ENCODE results near the gene BCL2L11.

The BCL2L11 gene

DNA sequence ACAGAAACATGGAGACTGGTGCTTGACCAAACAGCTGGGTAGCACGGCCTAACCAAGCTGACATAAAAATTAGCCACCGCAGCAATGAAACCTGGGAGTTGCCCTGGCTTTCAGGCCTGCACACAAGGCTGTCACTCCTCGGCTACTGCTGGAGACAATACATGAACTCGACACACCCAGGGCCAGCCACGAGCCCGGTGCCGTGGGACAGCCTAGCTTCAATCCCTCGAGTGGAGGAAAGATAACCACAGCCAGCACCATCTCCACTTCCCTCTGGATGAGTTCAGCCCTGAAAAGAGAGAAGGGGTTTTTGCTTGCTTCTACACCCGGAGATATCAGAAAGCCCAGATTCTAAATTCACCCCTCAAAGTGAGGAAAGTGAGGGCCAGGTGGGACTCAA is 78.0 kb downstream of the BCL2L11 start:
- DNase-seq: no peak

DNA sequence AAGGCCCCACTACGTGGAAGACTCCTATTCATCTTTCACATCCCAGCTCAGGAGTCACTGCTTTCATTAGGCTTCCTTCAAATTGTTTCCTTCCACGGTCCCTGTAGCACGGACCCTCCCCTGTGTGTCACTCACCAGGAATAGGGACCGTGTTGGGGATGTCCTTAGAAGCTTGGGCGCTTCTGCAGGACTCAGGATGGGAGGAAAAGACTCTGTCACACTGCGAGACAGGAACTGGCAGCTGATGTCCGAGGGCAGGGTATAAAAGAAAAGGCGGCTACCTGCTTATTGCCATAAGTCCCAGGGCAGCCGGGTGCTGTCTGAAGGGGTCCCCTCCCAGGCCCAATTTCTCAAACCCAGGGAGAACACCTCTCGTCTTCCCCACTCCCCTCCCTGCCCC is 79.1 kb downstream of the BCL2L11 start:
- DNase-seq: no peak

DNA sequence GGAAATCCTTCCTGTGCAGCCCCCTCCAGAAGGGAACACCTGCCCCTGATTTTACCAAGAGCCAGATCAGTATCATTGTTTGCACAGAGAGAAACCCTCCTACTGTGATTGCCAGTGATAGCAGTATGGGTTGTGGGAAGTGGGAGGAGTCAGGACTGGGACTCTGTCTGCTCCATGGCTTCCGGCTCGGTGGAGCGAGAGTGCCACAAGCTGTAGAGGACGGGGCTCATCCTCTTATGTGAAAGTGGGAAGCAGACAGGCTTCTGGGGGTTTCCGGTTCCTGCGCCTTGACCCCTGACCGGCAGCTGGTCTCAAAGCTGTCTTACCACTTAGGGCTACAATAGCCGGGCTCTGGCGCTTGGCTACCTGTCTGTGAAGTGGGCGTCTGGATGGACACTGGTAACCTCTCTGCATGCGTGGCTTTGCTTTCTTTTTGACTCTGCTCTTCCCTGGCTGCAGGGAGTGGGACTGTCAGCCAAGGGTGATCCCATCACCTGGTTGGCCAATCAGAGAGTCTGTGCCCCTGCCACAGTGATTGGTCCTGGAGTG is 79.7 kb downstream of the BCL2L11 start:
- DNase-seq: no peak

DNA sequence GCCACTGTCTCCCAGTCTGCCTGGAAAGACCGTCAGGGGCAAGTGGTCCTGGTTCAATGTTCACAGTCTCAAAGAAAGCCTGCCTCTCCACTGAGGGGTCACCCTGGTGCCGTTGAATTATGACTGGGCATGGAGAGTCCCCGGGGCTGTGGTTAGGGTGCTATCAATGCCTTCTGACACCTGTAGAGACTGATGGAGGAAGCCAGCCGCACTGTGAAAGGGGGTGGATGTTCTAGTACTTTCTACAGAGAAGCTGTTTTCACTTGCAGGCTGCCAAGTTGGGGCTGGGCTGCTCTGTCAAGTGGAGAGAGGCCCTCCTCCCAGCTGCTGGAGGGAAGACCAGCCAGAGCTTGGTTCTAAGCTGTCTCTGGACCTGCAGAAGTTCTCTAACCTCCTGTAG is 80.5 kb downstream of the BCL2L11 start:
- DNase-seq: no peak

DNA sequence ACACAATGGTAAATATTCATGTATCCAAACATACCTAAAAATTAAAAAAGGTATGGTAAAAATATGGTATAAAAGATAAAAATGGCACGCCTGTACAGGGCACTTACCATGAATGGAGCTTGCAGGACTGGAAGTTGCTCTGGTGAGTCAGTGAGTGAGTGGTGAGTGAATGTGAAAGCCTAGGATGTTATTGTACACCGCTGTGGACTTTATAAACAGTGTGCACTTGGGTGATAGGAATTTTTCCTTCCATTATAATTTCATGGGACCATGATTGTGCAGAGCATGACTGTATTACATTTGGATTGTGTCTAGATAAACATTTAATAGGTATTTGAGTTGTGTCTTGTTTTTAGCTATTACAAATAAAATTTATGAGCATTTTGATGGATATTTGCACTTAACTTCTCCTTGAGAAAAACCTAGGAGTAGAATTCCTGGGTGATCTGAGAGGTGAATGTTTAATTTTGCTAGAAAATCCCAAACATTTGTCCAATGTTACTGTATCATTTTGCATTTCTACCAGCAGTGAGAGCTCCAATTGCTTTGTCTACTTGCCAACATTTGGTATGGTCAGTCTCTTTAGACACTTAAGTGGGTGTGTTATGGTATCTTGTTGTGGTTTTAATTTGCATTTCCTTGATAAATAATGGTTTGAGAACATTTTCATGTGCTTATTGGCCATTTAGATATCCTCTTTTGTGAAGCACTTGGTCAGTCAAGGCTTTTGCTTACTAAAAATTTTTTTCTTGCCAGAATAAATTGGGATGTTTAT is 81.7 kb downstream of the BCL2L11 start:
- no peak for DNase-seq

DNA sequence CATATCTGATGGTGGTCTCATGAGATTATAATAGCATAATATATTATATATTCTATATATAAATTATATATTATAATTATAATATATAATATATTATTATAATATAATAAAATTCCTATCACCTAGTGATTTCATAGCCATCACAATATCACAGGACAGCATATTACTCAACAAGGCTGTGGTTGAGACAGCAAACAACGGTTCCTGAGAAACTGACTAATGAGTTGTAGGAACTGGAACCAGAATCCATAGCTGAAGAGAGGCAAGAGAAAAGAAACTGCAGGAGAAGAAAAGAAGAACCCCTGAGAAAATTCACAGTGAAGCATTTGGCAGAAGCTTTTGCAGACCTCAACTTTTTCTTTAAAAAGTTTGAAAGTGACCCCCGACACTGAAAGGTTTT is 84.0 kb downstream of the BCL2L11 start:
- no peak for DNase-seq

DNA sequence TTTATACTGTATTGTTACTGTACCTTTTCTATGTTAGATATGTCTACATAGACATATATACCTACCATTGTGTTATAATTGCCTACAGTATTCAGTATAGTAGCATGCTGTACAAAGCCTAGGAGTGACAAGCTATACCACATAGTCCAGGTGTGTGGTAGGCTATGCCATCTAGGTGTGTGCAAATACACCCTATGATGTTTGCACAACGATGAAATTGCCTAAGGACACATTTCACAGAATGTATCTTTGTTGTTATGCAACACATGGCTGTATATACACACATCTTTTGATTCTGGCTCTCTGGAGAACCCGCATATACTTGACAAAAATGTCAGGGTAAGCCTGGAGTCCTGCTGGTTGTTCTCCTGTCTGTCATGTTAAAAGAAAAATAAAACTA is 85.1 kb downstream of the BCL2L11 start:
- no peak for DNase-seq

DNA sequence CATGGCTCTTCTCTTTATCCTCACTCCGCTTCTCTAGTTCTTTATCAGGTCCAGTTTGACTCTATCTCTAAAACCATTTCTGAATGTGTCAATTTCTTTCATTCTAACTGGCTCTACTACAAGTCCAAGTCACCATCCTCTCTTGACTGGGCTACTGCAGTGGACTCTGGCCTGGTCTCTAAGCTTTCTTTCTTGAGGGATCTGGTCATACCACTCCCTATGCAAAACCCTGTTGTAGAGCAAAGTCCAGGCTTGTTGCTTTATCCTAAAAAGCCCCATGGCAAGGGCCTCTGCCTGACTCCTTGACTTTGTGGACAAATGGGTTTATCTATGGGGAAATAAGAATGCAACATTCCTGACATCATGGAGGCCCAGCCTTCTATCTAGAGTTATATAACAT is 87.1 kb downstream of the BCL2L11 start:
- no peak for DNase-seq

DNA sequence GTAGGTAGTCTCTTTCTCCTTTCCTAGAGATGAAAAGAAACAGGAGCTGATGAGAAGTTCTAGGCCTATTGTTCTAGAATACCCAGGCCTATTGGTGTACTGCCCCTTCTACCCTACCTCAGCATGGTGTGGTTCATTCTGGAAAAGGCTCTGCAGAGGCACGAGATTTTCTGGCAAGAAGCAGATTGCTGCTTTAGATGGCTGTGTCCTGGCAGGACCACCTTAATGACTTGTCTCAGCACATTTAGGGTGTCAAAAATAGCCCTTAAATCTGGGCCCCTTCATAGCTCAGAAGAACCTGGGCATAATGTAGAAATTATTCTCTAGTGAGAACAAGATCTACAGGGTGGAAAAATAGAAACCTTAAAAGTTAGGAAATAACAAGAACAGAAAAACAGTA is 87.9 kb downstream of the BCL2L11 start:
- DNase-seq: no peak

DNA sequence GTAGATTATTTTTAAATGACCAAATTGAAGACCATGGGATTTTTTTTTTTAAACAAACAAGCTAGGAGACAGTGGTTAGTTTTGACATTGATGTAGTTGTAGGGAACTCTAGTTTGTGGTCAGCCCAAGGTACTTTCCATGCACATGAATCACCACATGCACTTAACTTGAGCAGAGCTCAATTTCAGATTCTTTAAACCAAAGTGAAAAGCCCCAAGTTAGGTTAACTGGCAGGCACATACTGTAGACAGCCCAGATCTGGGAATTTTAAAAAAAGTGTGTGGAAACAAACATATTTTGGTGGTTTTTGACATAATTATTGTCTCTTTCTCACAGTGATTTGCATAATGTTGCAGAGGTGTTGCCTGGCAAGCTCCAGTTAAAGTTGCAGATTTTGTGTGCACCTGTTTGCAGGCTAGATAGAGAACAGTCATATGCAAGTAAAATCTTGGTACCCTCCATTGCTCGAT is 88.4 kb downstream of the BCL2L11 start:
- DNase-seq: no peak

DNA sequence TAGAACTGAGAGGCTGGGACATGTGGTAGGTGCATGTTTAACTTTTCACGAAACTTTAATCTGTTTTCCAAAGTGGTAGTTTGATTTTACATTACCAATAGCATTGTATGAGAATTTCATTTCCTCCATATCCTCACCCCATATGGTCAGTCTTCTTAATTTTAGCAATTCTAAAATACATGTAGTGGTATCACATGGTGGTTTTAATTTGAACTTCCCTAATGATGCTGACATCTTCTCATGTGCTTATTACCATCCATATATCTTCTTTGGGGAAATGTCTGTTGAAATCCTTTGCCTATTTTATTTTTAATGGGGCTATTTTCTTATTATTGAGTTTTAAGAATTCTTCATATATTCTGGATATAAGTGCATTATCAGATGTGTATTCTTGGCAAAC is 89.3 kb downstream of the BCL2L11 start:
- DNase-seq: no peak

DNA sequence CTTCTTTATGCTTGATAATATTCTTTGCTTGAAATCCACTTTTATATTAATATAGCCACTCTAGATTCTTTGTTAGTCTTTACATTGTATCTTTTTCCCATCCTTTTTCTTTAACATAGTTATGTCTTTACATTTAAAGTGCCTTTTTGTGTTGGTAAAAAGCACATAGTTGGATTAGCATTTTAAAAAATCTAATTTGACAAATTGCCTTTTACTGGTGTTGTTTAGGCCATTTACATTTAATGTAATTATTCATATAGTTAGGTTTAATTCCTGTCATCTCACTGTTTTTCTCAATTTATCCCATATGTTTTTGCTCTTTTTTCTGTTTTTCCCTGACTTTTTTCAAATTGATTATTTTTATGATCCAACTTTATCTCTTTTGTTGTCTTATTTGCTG is 93.2 kb downstream of the BCL2L11 start:
- DNase-seq: no peak

DNA sequence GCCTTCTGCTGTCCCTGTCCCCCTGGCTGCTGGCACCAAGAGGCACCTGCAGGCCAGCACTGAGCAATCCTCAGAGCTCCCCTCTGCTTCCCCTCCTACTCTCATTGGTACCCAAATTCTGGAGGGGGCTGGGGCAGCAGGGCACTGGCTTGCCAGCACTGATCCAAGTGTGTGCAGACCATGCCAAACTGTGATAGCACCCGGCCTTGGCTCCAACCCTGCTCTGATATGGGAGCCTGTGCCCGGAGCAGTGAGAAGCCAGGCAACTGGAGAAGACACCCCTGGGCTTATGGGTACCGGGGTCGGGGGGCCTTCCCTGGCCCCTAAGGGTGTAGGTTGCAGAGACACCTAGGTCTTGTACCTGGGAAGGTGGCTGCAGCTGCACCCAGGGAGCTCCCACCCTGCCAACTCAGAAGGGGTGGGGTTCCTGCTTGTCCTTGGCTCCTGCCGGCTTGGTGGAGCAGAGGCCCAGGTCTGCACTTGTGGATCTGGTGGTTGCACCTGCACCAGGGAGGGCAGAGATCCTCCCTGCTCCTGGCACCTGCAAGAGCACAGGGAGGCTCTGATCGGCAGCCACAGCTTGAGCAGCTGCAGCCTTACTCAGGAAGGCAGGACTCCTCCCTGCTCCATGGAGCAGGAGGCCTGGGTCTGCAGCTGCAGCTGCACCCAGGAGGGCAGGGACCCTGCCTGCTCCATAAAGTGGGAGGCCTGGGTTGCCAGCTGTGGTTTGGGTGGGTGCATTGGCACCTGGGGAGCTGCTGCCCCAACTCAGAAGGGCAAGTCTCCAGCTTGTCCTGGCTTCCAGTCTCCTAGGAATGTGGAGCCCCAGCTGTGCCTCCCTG is 96.3 kb downstream of the BCL2L11 start:
- no peak for DNase-seq
